Left ventricle myocardium inferior (tissue), 1 donor: ENCODE results near the gene BRINP3. TPM values are rescaled to one million over a fixed set of nuclear protein-coding genes. Genes with fewer than 3 reads are reported as not detected.
"Not testable (repeated sequence)": the region's sequence is repeated elsewhere in the genome, so short reads cannot be mapped to it uniquely, and the experiment has no call there.

Source experiments
- DNase-seq: peaks from one replicate; pipeline ENCODE4 v3.0.0-alpha.2; 2020
- H3K27ac ChIP-seq: fragments of 200-600 bp; replicated peaks from 2 replicates; pipeline ENCODE4 v1.8.0; 2021
- H3K27me3 ChIP-seq: fragments of 200-600 bp; 2 replicates; pipeline ENCODE4 v1.8.0; 2021; ENCODE audit warnings: low read depth
- H3K36me3 ChIP-seq: fragments of 200-600 bp; 2 replicates; pipeline ENCODE4 v1.8.0; 2021
- H3K4me1 ChIP-seq: fragments of 200-600 bp; 2 replicates; pipeline ENCODE4 v1.8.0; 2021
- H3K4me3 ChIP-seq: fragments of 200-600 bp; 2 replicates; pipeline ENCODE4 v1.8.0; 2021; ENCODE audit warnings: mild to moderate bottlenecking, moderate library complexity
- H3K9me3 ChIP-seq: fragments of 200-600 bp; replicated peaks from 2 replicates; pipeline ENCODE4 v1.8.0; 2021
- CTCF ChIP-seq: fragments of 200-600 bp; IDR thresholded peaks from 2 replicates; pipeline ENCODE4 v1.8.0; 2021; ENCODE audit warnings: antibody characterized with exemption, mild to moderate bottlenecking, borderline replicate concordance
- intact Hi-C: fragments of 100-400 bp; cut with micrococcal nuclease; formaldehyde crosslinking; loops from one replicate; pipeline ENCODE4 v1.11.0; 2022
- long read RNA-seq: library from polyadenylated mRNA; unstranded; transcript quantifications from one replicate; pipeline ENCODE4 v2.0.0, GENCODE V29; 2021
- total RNA-seq: library from RNA; stranded (reverse); fragmentation: NEBNext Ultra II Directional; extraction: Animal tissue kit (Norgen Biotek cat#: 25700); gene quantifications from one replicate; pipeline ENCODE4 v1.2.1, GENCODE V29; 2021
- donor health status: DM: no; HTN: yes; CAD: no; lungs with severe emphysema.

Gene BRINP3
- total RNA-seq: 5.4 TPM
- long read RNA-seq, partial matches to known transcripts: 1 of 6 reads
- long read RNA-seq, other reads (novel, unspliced or antisense): 4 of 6 reads

- Histone ChIP-seq H3K4me3 (peak within 1 kb of the TSS; percentile 57), H3K9me3 (no peaks in the 10 kb centered on the region), H3K27ac (no peak within 1 kb of the TSS), H3K36me3 (no peaks in the 10 kb centered on the region), H3K4me1 (peaks cover 18% of the 10 kb centered on the region), H3K27me3 (peaks cover 82% of the 10 kb centered on the region)
- TF ChIP-seq CTCF: no peak
- intact Hi-C loops: no loop called here
- no peak for DNase-seq
Measured at GRCh38 chr1:190477762-190478148, at the start of gene BRINP3. TSS of gene BRINP3 (minus strand) at chr1:190477864.

DNA sequence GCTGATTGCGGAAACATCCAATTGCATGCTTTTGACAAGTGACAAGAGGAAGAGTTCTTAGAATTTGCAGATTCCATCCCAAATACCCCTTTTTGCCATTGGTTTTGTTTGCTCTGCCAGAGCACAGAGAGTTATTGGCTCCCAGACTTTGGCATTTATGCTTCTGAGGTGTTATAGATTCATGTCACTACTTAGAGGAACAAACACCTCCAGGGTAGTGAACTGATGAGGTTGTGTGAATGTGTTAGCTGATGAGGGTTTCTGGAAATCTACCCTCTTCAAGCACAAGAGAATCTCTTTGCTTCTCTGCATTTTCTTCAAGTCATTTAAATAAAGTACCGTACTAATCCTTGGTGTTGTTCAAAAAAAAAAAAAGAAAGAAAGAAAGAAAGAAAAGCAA is 33.9 kb upstream of the BRINP3 start:
- no peaks in the 10 kb centered on the region for H3K27me3 ChIP-seq
- no peaks in the 10 kb centered on the region for H3K9me3 ChIP-seq
- DNase-seq: no peak
- H3K4me1 ChIP-seq: no peaks in the 10 kb centered on the region
- H3K36me3 ChIP-seq: no peaks in the 10 kb centered on the region
- H3K4me3 ChIP-seq: no peak overlapping the region
- intact Hi-C loops: no loop called here
- H3K27ac ChIP-seq: no peak overlapping the region
- no peak for TF ChIP-seq CTCF

DNA sequence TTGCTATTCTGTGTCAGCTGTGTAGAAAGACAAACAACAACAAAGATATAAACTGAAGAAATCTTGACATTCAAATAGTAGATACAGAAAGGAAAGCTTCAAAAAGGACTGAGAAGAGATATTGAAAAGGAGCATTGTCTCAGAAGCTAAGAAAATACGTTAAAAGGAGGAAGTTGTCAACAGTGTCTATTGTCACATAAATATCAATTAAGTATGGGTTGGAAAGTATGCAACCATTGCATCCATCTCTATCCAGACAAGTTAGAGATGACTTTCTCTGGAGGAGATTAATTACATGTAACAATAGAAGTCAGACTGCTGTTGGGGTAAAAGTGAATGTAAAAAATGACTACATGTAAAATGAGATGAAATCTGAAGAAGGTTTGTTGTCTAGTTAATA is 29.7 kb upstream of the BRINP3 start:
- H3K9me3 ChIP-seq: peaks cover 8% of the 10 kb centered on the region
- H3K36me3 ChIP-seq: no peaks in the 10 kb centered on the region
- H3K27me3 ChIP-seq: no peaks in the 10 kb centered on the region
- no peak overlapping the region for H3K27ac ChIP-seq
- H3K4me1 ChIP-seq: no peaks in the 10 kb centered on the region
- no peak for TF ChIP-seq CTCF
- intact Hi-C loops: no loop called here
- no peak overlapping the region for H3K4me3 ChIP-seq
- DNase-seq: no peak

DNA sequence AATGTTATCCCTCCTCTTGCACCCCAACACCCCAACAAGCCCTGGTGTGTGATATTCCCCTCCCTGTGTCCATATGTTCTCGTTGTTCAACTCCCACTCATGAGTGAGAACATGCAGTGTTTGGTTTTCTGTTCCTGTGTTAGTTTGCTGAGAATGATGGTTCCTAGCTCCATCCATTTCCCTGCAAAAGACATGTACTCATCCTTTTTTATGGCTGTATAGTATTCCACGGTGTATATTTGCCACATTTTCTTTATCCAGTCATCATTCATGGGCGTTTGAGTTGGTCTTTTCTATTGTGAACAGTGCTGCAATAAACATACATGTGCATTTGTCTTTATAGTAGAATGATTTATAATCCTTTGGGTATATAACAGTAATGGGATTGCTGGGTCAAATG is 26.9 kb upstream of the BRINP3 start:
- H3K4me1 ChIP-seq, H3K4me3 ChIP-seq, H3K9me3 ChIP-seq, H3K27me3 ChIP-seq, H3K27ac ChIP-seq, DNase-seq, intact Hi-C loops, H3K36me3 ChIP-seq: not testable (repeated sequence)

- Histone ChIP-seq H3K36me3 (no peaks in the 10 kb centered on the region), H3K4me1 (no peaks in the 10 kb centered on the region), H3K27ac (no peak overlapping the region), H3K9me3 (no peaks in the 10 kb centered on the region), H3K4me3 (no peak overlapping the region), H3K27me3 (no peaks in the 10 kb centered on the region)
- intact Hi-C loops: no loop called here
- no peak for DNase-seq
- TF ChIP-seq CTCF: no peak
Measured at GRCh38 chr1:190497565-190497964, 19.9 kb upstream of the BRINP3 start.

- H3K27ac ChIP-seq: no peak overlapping the region
- intact Hi-C loops: no loop called here
- no peaks in the 10 kb centered on the region for H3K27me3 ChIP-seq
- H3K4me1 ChIP-seq: no peaks in the 10 kb centered on the region
- H3K4me3 ChIP-seq: no peak overlapping the region
- DNase-seq: no peak
- no peak for TF ChIP-seq CTCF
- no peaks in the 10 kb centered on the region for H3K36me3 ChIP-seq
- H3K9me3 ChIP-seq: no peaks in the 10 kb centered on the region
Measured at GRCh38 chr1:190494451-190494850, 16.8 kb upstream of the BRINP3 start.
